GM10266 (cell line): ENCODE results near the gene COL21A1.

Source experiments
- DNase-seq: peaks from one replicate; pipeline ENCODE4 v3.0.0; 2012; ENCODE audit errors: extremely low spot score
- TF ChIP-seq, protein P1 (sequence below): IDR thresholded peaks from 2 replicates; pipeline ENCODE4 v1.5.1; 2012; ENCODE audit warnings: mild to moderate bottlenecking, low read depth; ENCODE audit not compliant: control insufficient read depth, insufficient read depth; ENCODE audit errors: missing control alignments

The COL21A1 gene

DNA sequence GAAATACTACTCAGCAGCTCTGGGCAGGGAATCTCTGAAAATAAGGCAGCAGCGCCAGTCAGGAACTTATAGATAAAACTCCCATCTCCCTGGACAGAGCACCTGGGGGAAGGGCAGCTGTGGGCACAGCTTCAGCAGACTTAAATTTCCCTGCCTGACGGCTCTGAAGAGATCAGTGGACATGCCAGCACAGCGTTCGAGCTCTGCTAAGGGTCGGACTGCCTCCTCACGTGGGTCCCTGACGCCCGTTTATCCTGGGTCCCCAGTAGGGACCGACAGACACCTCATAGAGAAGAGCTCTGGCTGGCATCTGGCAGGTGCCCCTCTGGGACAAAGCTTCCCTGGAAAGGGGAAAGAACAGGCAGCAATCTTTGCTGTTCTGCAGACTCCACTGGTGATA, 59.0 kb downstream of the COL21A1 start:
- no peak for DNase-seq
- TF ChIP-seq, protein P1, sequence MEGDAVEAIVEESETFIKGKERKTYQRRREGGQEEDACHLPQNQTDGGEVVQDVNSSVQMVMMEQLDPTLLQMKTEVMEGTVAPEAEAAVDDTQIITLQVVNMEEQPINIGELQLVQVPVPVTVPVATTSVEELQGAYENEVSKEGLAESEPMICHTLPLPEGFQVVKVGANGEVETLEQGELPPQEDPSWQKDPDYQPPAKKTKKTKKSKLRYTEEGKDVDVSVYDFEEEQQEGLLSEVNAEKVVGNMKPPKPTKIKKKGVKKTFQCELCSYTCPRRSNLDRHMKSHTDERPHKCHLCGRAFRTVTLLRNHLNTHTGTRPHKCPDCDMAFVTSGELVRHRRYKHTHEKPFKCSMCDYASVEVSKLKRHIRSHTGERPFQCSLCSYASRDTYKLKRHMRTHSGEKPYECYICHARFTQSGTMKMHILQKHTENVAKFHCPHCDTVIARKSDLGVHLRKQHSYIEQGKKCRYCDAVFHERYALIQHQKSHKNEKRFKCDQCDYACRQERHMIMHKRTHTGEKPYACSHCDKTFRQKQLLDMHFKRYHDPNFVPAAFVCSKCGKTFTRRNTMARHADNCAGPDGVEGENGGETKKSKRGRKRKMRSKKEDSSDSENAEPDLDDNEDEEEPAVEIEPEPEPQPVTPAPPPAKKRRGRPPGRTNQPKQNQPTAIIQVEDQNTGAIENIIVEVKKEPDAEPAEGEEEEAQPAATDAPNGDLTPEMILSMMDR: no peak

DNA sequence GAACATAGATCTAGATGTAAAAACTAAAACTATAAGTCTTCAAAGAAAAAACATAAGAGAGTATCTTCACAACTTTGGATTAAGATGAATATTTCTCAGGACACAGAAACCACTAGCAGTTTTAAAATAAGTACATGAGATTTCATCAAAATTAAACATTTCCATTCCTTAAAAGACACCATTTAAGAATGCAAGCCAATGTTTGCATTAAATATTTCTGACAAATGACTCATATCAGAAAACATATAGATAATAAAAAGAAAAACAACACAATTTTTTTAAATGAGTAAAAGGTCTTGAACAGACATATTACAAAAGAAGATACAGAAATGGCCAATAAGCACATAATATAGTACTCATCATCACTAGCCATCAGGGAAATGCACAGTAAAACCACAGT, 59.7 kb downstream of the COL21A1 start:
- DNase-seq: no peak
- TF ChIP-seq, protein P1: no peak

DNA sequence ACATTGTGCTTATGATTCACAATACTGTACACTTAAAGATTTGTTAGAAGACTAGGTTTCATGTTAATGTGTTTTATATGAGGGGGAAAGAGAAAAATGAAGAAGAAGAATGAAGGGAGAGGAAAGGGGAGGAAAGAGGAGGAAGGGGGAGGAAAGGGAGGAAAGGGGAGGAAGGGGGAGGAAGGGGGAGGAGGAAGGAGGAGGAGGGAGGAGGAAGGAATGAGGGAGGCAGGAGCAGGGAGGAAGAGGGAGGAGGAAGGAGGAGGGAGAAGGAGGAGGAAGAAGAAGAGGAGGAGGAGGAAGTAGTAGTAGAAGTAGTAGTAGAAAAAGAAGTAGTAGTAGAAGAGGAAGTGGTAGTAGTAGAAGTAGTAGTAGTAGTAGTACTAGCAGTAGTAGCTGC, 70.6 kb downstream of the COL21A1 start:
- TF ChIP-seq, protein P1: no peak
- no peak for DNase-seq

DNA sequence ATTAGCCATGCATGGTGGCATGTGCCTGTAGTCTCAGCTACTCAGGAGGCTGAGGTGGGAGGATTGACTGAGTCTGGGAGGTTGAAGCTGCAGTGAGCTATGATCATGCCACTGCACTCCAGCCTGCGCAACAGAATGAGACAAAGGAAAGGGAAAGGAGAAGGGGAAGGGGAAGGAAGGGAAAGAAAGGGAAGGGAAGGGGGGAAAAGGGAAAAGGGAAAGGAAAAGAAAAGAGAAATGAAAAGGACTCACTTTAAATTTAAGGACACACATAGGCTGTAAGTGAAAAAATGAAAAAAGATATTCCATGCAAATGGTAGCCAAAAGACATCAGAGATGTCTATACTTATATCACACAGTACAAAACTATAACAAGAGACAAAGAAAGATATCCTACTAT, 74.2 kb downstream of the COL21A1 start:
- no peak for DNase-seq
- TF ChIP-seq, protein P1: no peak

DNA sequence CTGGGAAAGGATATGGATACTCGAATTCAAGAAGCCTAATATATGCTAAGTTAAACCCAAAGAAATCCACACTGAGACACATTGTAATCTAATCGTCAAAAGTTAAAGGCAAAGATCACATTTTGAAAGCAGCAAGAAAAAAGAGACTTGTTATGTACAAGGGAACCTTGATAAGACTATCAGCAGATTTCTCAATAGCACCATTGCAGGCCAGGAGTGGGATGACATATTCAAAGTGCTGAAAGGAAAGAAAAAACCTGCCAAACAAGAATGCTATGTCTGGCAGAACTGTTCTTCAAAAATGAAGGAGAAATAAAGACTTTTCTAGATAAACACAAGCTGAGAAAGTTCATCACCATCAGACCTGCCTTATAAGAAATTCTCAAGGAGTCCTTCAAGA, 75.2 kb downstream of the COL21A1 start:
- TF ChIP-seq, protein P1: no peak
- no peak for DNase-seq

DNA sequence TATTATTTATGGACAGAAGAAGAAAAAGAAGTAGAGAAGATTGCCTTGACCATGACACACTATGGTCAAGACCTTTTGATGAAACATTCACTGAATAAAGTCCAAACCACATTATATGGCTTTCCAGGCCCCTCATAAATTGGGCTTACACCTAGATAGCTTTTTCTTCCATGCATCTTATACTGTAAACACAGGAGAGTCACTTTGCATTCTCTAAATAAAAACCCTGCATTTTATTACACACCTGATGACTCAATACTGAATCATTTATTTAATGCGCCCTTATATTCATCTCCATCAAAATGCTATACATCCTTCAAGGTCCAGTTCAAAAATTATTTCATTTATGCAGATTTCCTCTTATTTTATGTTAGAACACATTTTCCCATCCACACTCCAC, 78.0 kb downstream of the COL21A1 start:
- TF ChIP-seq, protein P1: no peak
- no peak for DNase-seq

DNA sequence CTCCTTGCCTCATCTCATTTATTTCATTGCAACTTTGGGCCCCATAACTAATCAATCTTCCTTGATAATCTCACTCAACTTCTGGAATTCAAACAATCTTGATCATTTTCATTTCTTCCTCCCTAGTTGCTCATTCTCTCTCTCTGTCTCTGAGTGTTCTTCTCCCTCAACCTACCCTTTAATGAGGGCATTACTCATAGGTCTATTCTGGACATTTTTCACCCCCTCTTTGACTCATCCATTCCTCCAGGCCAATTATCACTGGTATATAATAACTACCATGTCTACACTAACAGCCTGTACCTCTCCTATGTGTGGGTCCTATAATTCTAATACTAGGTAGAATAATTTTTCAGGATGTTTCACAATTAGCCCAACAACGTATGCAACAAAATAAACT, 78.8 kb downstream of the COL21A1 start:
- TF ChIP-seq, protein P1: no peak
- no peak for DNase-seq

DNA sequence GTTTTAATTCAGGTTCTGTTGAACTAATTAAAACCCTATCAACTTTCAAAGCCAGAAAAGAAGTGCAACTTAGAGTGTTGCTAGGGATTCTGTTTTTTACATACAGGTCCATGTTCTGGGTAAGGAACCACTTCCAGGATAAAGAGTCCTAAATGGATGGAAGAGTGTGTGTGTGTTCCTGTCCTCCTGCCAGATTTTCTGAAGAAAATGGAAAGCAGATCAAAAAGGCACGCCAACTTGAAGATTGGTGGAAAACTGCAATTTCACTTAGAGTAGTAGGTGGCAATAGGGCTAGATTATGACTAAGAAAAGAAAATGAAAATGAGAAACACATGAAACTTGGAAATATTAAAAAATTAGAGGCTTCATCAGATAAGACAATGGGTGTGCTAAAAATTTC, 85.3 kb downstream of the COL21A1 start:
- no peak for DNase-seq
- TF ChIP-seq, protein P1: no peak
